Trophoblast cell (in vitro differentiated cells and primary cell): Measurements from ENCODE around the gene NHS.

ENCODE experiments used
- DNase-seq, 2 donors: peaks; one replicate each; pipeline ENCODE4 v3.0.0-alpha.2; 2016
- H2AFZ ChIP-seq: 2 replicates; pipeline ENCODE4 v1.6.1; 2013; ENCODE audit warnings: low read length, moderate library complexity, mild to moderate bottlenecking; ENCODE audit not compliant: insufficient read depth, poor library complexity
- H2AK5ac ChIP-seq: 2 replicates; pipeline ENCODE4 v1.6.1; 2013; ENCODE audit warnings: mild to moderate bottlenecking, low read length
- H2BK120ac ChIP-seq: 2 replicates; pipeline ENCODE4 v1.6.1; 2013; ENCODE audit warnings: low read length, mild to moderate bottlenecking, moderate library complexity; ENCODE audit not compliant: insufficient read depth, poor library complexity
- H2BK12ac ChIP-seq: 2 replicates; pipeline ENCODE4 v1.6.1; 2013; ENCODE audit warnings: mild to moderate bottlenecking, low read length, moderate library complexity
- H2BK5ac ChIP-seq: 2 replicates; pipeline ENCODE4 v1.6.1; 2013; ENCODE audit warnings: low read length, low read depth, moderate library complexity, mild to moderate bottlenecking; ENCODE audit not compliant: poor library complexity
- H3K14ac ChIP-seq: 2 replicates; pipeline ENCODE4 v1.6.1; 2013; ENCODE audit warnings: mild to moderate bottlenecking, low read length
- H3K18ac ChIP-seq: 2 replicates; pipeline ENCODE4 v1.6.1; 2013; ENCODE audit warnings: mild to moderate bottlenecking, low read length
- H3K23ac ChIP-seq: 2 replicates; pipeline ENCODE4 v1.6.1; 2013; ENCODE audit warnings: low read length
- H3K27ac ChIP-seq: 2 replicates; pipeline ENCODE4 v1.5.1; 2013; ENCODE audit warnings: low read depth, mild to moderate bottlenecking, inconsistent platforms, low read length, moderate library complexity
- H3K27me3 ChIP-seq: 2 replicates; pipeline ENCODE4 v1.6.1; 2013; ENCODE audit warnings: inconsistent platforms, mild to moderate bottlenecking, low read length, moderate library complexity; ENCODE audit not compliant: insufficient read depth
- H3K36me3 ChIP-seq, 2 experiments: 1 replicate in 1 of 2; 2 replicates in 1 of 2; pipeline ENCODE4 v1.6.1; 2013; ENCODE audit warnings: low read length in 2 of 2, mild to moderate bottlenecking in 2 of 2, moderate library complexity in 1 of 2; ENCODE audit not compliant: insufficient read depth in 2 of 2, control insufficient read depth in 1 of 2
- H3K4ac ChIP-seq: 2 replicates; pipeline ENCODE4 v1.6.1; 2013; ENCODE audit warnings: low read depth, mild to moderate bottlenecking, low read length, moderate library complexity
- H3K4me1 ChIP-seq, 2 experiments: 1 replicate in 1 of 2; 2 replicates in 1 of 2; pipeline ENCODE4 v1.6.1; 2013; ENCODE audit warnings: low read length in 2 of 2, mild to moderate bottlenecking in 2 of 2, moderate library complexity in 1 of 2; ENCODE audit not compliant: insufficient read depth in 2 of 2, control insufficient read depth in 1 of 2
- H3K4me2 ChIP-seq: 2 replicates; pipeline ENCODE4 v1.6.1; 2013; ENCODE audit warnings: inconsistent platforms, mild to moderate bottlenecking, low read length, moderate library complexity
- H3K4me3 ChIP-seq: 2 replicates; pipeline ENCODE4 v1.5.1; 2013; ENCODE audit warnings: mild to moderate bottlenecking, low read depth, low read length, inconsistent platforms
- H3K79me1 ChIP-seq: one replicate; pipeline ENCODE4 v1.6.1; 2013; ENCODE audit warnings: low read length
- H3K79me2 ChIP-seq: 2 replicates; pipeline ENCODE4 v1.6.1; 2013; ENCODE audit warnings: low read length, mild to moderate bottlenecking; ENCODE audit not compliant: control insufficient read depth, insufficient read depth, poor library complexity
- H3K9ac ChIP-seq: 2 replicates; pipeline ENCODE4 v1.6.1; 2013; ENCODE audit warnings: mild to moderate bottlenecking, low read length
- H3K9me3 ChIP-seq: 2 replicates; pipeline ENCODE4 v1.6.1; 2013; ENCODE audit warnings: low read depth, mild to moderate bottlenecking, control low read depth, inconsistent platforms, low read length; ENCODE audit not compliant: insufficient read depth
- H4K12ac ChIP-seq: 2 replicates; pipeline ENCODE4 v1.6.1; 2013; ENCODE audit warnings: low read depth, mild to moderate bottlenecking, low read length, moderate library complexity
- H4K8ac ChIP-seq: 2 replicates; pipeline ENCODE4 v1.6.1; 2013; ENCODE audit warnings: low read depth, mild to moderate bottlenecking, low read length, moderate library complexity
- H4K91ac ChIP-seq: one replicate; pipeline ENCODE4 v1.6.1; 2013; ENCODE audit warnings: low read depth, mild to moderate bottlenecking, low read length, moderate library complexity
- WGBS: extraction: QIAGEN DNeasy Blood & Tissue Kit; methylation state at CpG from one replicate; pipeline ENCODE4 v1.1.7; 2013; ENCODE audit warnings: missing lambda C conversion rate; ENCODE audit not compliant: insufficient read length, insufficient coverage; ENCODE audit errors: extremely low coverage; 5-methylcytosine and 5-hydroxymethylcytosine counted together

The NHS gene

DNA sequence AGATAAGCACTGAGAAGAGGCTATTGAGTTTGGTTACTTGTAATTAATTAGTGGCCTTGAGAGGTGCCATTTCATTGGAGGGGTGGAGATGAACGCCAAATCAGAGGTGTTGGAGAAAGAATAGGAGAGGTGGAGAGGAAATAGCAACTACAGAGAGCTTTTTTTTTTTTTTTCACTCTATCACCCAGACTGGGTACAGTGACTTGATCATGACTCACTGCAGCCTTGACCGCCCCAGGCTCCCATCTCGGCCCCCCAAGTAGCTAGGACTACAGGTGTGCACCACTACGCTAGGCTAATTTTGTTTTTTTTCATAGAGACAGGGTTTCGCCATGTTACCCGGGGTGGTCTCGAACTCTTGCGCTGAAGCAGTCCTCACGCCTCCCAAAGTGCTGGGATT is 5.2 kb downstream of the NHS start:
- H4K8ac ChIP-seq = no peak overlapping the region
- no peak overlapping the region for H2AFZ ChIP-seq
- no peak overlapping the region for H3K18ac ChIP-seq
- H4K91ac ChIP-seq = no peak overlapping the region
- no peak overlapping the region for H3K14ac ChIP-seq
- peaks cover 3 to 12% of the 10 kb centered on the region in 2 experiments for H3K4me1 ChIP-seq
- H2BK5ac ChIP-seq = no peak overlapping the region
- H3K9ac ChIP-seq = no peak overlapping the region
- DNase-seq = no peak
- no peaks in the 10 kb centered on the region for H3K79me1 ChIP-seq
- no peak overlapping the region for H3K4me3 ChIP-seq
- no peaks in the 10 kb centered on the region for H3K36me3 ChIP-seq
- H3K27me3 ChIP-seq = no peaks in the 10 kb centered on the region
- H3K23ac ChIP-seq = no peak overlapping the region
- no peak overlapping the region for H2AK5ac ChIP-seq
- H3K27ac ChIP-seq = no peak overlapping the region
- no peak overlapping the region for H2BK12ac ChIP-seq
- H3K9me3 ChIP-seq = peaks cover 2% of the 10 kb centered on the region
- H3K4me2 ChIP-seq = no peak overlapping the region
- H3K79me2 ChIP-seq = no peaks in the 10 kb centered on the region
- no CpG with 5 or more reads among the region's 9 CpGs for WGBS
- no peak overlapping the region for H2BK120ac ChIP-seq
- H4K12ac ChIP-seq = no peak overlapping the region
- no peak overlapping the region for H3K4ac ChIP-seq

DNA sequence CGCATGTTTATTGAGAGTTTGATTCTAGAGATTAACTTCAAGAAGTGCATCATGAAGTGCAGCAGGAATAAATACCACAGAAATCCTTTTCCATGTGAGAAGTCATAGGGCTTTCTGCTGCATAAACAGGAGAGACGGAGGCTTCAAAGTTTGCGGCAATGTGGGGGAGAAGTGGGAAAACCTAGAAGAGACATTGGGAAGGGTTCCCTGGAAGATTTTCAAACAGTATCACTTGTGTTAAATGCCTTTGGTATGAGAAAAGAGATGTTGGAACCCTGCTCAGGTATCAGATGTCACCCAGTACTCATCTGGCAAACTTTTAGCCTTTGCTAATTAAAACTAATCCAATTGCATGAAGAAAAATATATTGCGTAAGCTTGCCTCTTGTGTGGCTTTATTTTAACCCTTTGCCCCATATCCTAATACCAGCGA is 15.4 kb downstream of the NHS start:
- Histone ChIP-seq H4K8ac (no peak overlapping the region), H3K4ac (no peak overlapping the region), H2BK5ac (no peak overlapping the region)

DNA sequence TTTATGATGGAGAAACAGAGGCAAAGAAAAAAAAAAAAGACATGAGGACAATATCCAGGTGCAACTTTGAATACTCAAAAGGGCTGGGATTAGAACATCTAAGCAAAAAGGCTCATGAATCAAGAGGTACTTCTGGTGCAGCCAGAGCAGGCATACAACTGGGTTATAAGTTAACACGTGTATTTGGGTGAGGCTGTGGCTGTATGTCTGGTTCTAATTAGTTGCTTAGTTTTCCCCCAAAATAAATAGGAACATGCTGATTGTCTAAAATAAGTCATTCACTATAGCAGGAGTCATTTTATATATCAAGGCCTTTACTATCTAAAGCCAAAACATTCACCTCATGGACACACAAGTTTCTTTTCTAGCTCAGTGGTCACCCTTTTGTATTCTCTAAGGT is 20.2 kb downstream of the NHS start:
- Histone ChIP-seq H4K8ac (no peak overlapping the region), H2BK5ac (no peak overlapping the region), H3K27ac (no peak overlapping the region), H3K4me2 (no peak overlapping the region), H3K27me3 (no peaks in the 10 kb centered on the region), H3K18ac (no peak overlapping the region), H3K79me2 (no peaks in the 10 kb centered on the region), H2AFZ (no peak overlapping the region), H2BK12ac (no peak overlapping the region), H3K36me3 (no peaks in the 10 kb centered on the region), H3K23ac (no peak overlapping the region), H3K79me1 (no peaks in the 10 kb centered on the region), H3K4ac (no peak overlapping the region), H3K14ac (no peak overlapping the region), H3K4me3 (no peak overlapping the region), H4K12ac (no peak overlapping the region), H4K91ac (no peak overlapping the region), H2AK5ac (no peak overlapping the region), H3K9ac (no peak overlapping the region), H3K9me3 (no peaks in the 10 kb centered on the region), H3K4me1 (no peaks in the 10 kb centered on the region), H2BK120ac (no peak overlapping the region)
- no peak for DNase-seq
- WGBS = no CpG with 5 or more reads among the region's 1 CpG

More for the DNA sequence above, 15.4 kb downstream of the NHS start:
- Histone ChIP-seq H3K4me1 (no peaks in the 10 kb centered on the region), H4K91ac (no peak overlapping the region), H3K14ac (no peak overlapping the region), H2AFZ (no peak overlapping the region), H3K79me1 (no peaks in the 10 kb centered on the region), H2BK12ac (no peak overlapping the region), H3K4me2 (no peak overlapping the region), H4K12ac (no peak overlapping the region), H3K79me2 (no peaks in the 10 kb centered on the region), H2AK5ac (no peak overlapping the region), H3K9me3 (no peaks in the 10 kb centered on the region), H3K27ac (no peak overlapping the region), H3K27me3 (no peaks in the 10 kb centered on the region), H2BK120ac (no peak overlapping the region), H3K4me3 (no peak overlapping the region), H3K36me3 (no peaks in the 10 kb centered on the region), H3K18ac (no peak overlapping the region), H3K23ac (no peak overlapping the region), H3K9ac (no peak overlapping the region)
- DNase-seq = no peak
- no CpG with 5 or more reads among the region's 5 CpGs for WGBS

DNA sequence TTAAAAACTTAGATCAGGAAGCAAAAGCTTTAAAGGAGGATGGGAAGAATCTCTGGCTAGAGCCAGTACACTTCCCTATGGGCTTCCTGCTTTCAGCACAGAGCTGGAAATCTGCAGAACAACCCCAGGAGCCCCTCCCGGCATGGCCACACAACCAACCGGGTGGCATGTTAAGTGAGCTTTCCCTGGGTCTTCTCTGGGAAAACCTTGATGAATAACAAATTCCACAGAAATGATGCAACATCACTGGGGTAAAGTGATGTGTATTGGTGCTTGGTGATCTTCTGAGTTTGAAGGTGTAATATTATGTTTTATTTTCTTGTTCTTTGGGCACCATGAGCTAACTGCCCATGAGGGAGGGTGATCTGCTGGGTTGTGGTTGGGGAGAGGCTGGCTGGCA is 22.1 kb downstream of the NHS start:
- Histone ChIP-seq H3K9me3 (no peaks in the 10 kb centered on the region), H2AK5ac (no peak overlapping the region), H4K8ac (no peak overlapping the region), H3K4me2 (no peak overlapping the region), H3K14ac (no peak overlapping the region), H3K18ac (no peak overlapping the region), H3K27ac (no peak overlapping the region), H3K4me3 (no peak overlapping the region), H3K79me1 (no peaks in the 10 kb centered on the region), H4K12ac (no peak overlapping the region), H3K36me3 (no peaks in the 10 kb centered on the region), H3K4me1 (no peaks in the 10 kb centered on the region), H2BK5ac (no peak overlapping the region), H4K91ac (no peak overlapping the region), H3K79me2 (no peaks in the 10 kb centered on the region), H3K23ac (no peak overlapping the region), H2AFZ (no peak overlapping the region), H3K9ac (no peak overlapping the region), H2BK12ac (no peak overlapping the region), H2BK120ac (no peak overlapping the region), H3K27me3 (no peaks in the 10 kb centered on the region), H3K4ac (no peak overlapping the region)
- no CpG with 5 or more reads among the region's 2 CpGs for WGBS
- peak in 1 of 2 donors; percentile 18 for DNase-seq
